GM19240 (cell line): Measurements from ENCODE around the gene MYO5A.
"Not testable (repeated sequence)": the region's sequence is repeated elsewhere in the genome, so short reads cannot be mapped to it uniquely, and the experiment has no call there.

Source experiments
- DNase-seq: peaks from one replicate; pipeline ENCODE4 v3.0.0; 2011; ENCODE audit warnings: low spot score; ENCODE audit not compliant: insufficient read length

The MYO5A gene

GRCh38 chr15:52463638-52464037 lies 65.0 kb downstream of the MYO5A start:
- DNase-seq: no peak

GRCh38 chr15:52462806-52463360 lies 65.8 kb downstream of the MYO5A start:
- DNase-seq: no peak

GRCh38 chr15:52459701-52460100 lies 69.0 kb downstream of the MYO5A start:
- DNase-seq: not testable (repeated sequence)

- not testable (repeated sequence) for DNase-seq
Observed at GRCh38 chr15:52459265-52459664, 69.4 kb downstream of the MYO5A start.

GRCh38 chr15:52448011-52448890 lies 80.4 kb downstream of the MYO5A start:
- DNase-seq: no peak

- DNase-seq: no peak
Observed at GRCh38 chr15:52445954-52446353, 82.7 kb downstream of the MYO5A start.

GRCh38 chr15:52445553-52445952 lies 83.1 kb downstream of the MYO5A start:
- DNase-seq: no peak

GRCh38 chr15:52443205-52443604 lies 85.5 kb downstream of the MYO5A start:
- DNase-seq: not testable (repeated sequence)

GRCh38 chr15:52441841-52442240 lies 86.8 kb downstream of the MYO5A start:
- no peak for DNase-seq

- no peak for DNase-seq
Observed at GRCh38 chr15:52440946-52441345, 87.7 kb downstream of the MYO5A start.

GRCh38 chr15:52440414-52440813 lies 88.3 kb downstream of the MYO5A start:
- no peak for DNase-seq

- no peak for DNase-seq
Observed at GRCh38 chr15:52439470-52439869, 89.2 kb downstream of the MYO5A start.

GRCh38 chr15:52439042-52439441 lies 89.6 kb downstream of the MYO5A start:
- DNase-seq: not testable (repeated sequence)

GRCh38 chr15:52438047-52438446 lies 90.6 kb downstream of the MYO5A start:
- DNase-seq: no peak

- DNase-seq: no peak
Observed at GRCh38 chr15:52437646-52438045, 91.0 kb downstream of the MYO5A start.

- no peak for DNase-seq
Observed at GRCh38 chr15:52436981-52437380, 91.7 kb downstream of the MYO5A start.

GRCh38 chr15:52434885-52435284 lies 93.8 kb downstream of the MYO5A start:
- DNase-seq: no peak

- DNase-seq: no peak
Observed at GRCh38 chr15:52428297-52428696, 100.4 kb downstream of the MYO5A start.

GRCh38 chr15:52427804-52428203 lies 100.9 kb downstream of the MYO5A start:
- DNase-seq: no peak

- no peak for DNase-seq
Observed at GRCh38 chr15:52424856-52425431, 103.7 kb downstream of the MYO5A start.

- no peak for DNase-seq
Observed at GRCh38 chr15:52423852-52424251, 104.8 kb downstream of the MYO5A start.

GRCh38 chr15:52422001-52422400 lies 106.7 kb downstream of the MYO5A start:
- DNase-seq: no peak

- DNase-seq: no peak
Observed at GRCh38 chr15:52421029-52421428, 107.7 kb downstream of the MYO5A start.
